Measurements from ENCODE around the gene IPO11.

IPO11 gene

GRCh38 chr5:62494772-62495171, 82.2 kb downstream of the IPO11 start:
- Histone ChIP-seq H3K36me3 (ENCODE audit: low read depth) (peaks cover 69% of the 10 kb centered on the region), H3K4me1 (ENCODE audit: insufficient read depth, poor library complexity, severe bottlenecking) (no peaks in the 10 kb centered on the region), H3K9me3 (ENCODE audit: severe bottlenecking) (no peaks in the 10 kb centered on the region), H3K27ac (ENCODE audit: poor library complexity, severe bottlenecking) (no peak overlapping the region), H3K27me3 (ENCODE audit: insufficient read depth, poor library complexity, severe bottlenecking) (no peaks in the 10 kb centered on the region), H3K4me3 (ENCODE audit: severe bottlenecking) (no peak overlapping the region)
- no peak for ATAC-seq (ENCODE audit: low read depth)
- DNase-seq (ENCODE audit: low spot score) = no peak
- TF ChIP-seq CTCF (IDR thresholded peaks at IDR 0.05; ENCODE audit: poor library complexity, severe bottlenecking) = no peak

GRCh38 chr5:62496876-62497275, 84.3 kb downstream of the IPO11 start:
- no peak for ATAC-seq (ENCODE audit: low read depth)
- Histone ChIP-seq H3K4me3 (ENCODE audit: severe bottlenecking) (no peak overlapping the region), H3K36me3 (ENCODE audit: low read depth) (peaks cover 54% of the 10 kb centered on the region), H3K27ac (ENCODE audit: poor library complexity, severe bottlenecking) (no peak overlapping the region), H3K9me3 (ENCODE audit: severe bottlenecking) (no peaks in the 10 kb centered on the region), H3K27me3 (ENCODE audit: insufficient read depth, poor library complexity, severe bottlenecking) (no peaks in the 10 kb centered on the region), H3K4me1 (ENCODE audit: insufficient read depth, poor library complexity, severe bottlenecking) (no peaks in the 10 kb centered on the region)
- no peak for DNase-seq (ENCODE audit: low spot score)
- TF ChIP-seq CTCF (IDR thresholded peaks at IDR 0.05; ENCODE audit: poor library complexity, severe bottlenecking) = no peak

GRCh38 chr5:62498961-62499360, 86.4 kb downstream of the IPO11 start:
- Histone ChIP-seq H3K9me3 (ENCODE audit: severe bottlenecking) (no peaks in the 10 kb centered on the region), H3K36me3 (ENCODE audit: low read depth) (peaks cover 50% of the 10 kb centered on the region), H3K27me3 (ENCODE audit: insufficient read depth, poor library complexity, severe bottlenecking) (no peaks in the 10 kb centered on the region), H3K4me1 (ENCODE audit: insufficient read depth, poor library complexity, severe bottlenecking) (no peaks in the 10 kb centered on the region), H3K27ac (ENCODE audit: poor library complexity, severe bottlenecking) (no peak overlapping the region), H3K4me3 (ENCODE audit: severe bottlenecking) (no peak overlapping the region)
- no peak for ATAC-seq (ENCODE audit: low read depth)
- no peak for DNase-seq (ENCODE audit: low spot score)
- TF ChIP-seq CTCF (IDR thresholded peaks at IDR 0.05; ENCODE audit: poor library complexity, severe bottlenecking) = no peak

- no peak for ATAC-seq (ENCODE audit: low read depth)
- TF ChIP-seq CTCF (IDR thresholded peaks at IDR 0.05; ENCODE audit: poor library complexity, severe bottlenecking) = no peak
- Histone ChIP-seq H3K27me3 (ENCODE audit: insufficient read depth, poor library complexity, severe bottlenecking) (no peaks in the 10 kb centered on the region), H3K4me1 (ENCODE audit: insufficient read depth, poor library complexity, severe bottlenecking) (no peaks in the 10 kb centered on the region), H3K4me3 (ENCODE audit: severe bottlenecking) (no peak overlapping the region), H3K9me3 (ENCODE audit: severe bottlenecking) (no peaks in the 10 kb centered on the region), H3K36me3 (ENCODE audit: low read depth) (peaks cover 45% of the 10 kb centered on the region), H3K27ac (ENCODE audit: poor library complexity, severe bottlenecking) (no peak overlapping the region)
- no peak for DNase-seq (ENCODE audit: low spot score)
These were observed 87.2 kb downstream of the IPO11 start for GRCh38 chr5:62499756-62500155.

GRCh38 chr5:62502456-62503101, 90.0 kb downstream of the IPO11 start:
- H3K4me3 ChIP-seq (ENCODE audit: severe bottlenecking) = no peak overlapping the region
- no peaks in the 10 kb centered on the region for H3K9me3 ChIP-seq (ENCODE audit: severe bottlenecking)
- no peak for TF ChIP-seq CTCF (IDR thresholded peaks at IDR 0.05; ENCODE audit: poor library complexity, severe bottlenecking)
- H3K27ac ChIP-seq (ENCODE audit: poor library complexity, severe bottlenecking) = no peak overlapping the region
- ATAC-seq (ENCODE audit: low read depth) (no peak), DNase-seq (ENCODE audit: low spot score) (no peak)
- no peaks in the 10 kb centered on the region for H3K27me3 ChIP-seq (ENCODE audit: insufficient read depth, poor library complexity, severe bottlenecking)
- no peaks in the 10 kb centered on the region for H3K4me1 ChIP-seq (ENCODE audit: insufficient read depth, poor library complexity, severe bottlenecking)
- peaks cover 42% of the 10 kb centered on the region for H3K36me3 ChIP-seq (ENCODE audit: low read depth)
